Stomach (tissue), 4 donors: ENCODE data around the gene PGC.
A peak's percentile ranks its signal among the peaks of the same experiment; 100 is the strongest.

Experiments
- EP300 ChIP-seq: sonication (generic); formaldehyde crosslinking; IDR thresholded peaks from one replicate; pipeline ENCODE4 v1.6.1; 2017; ENCODE audit warnings: antibody characterized with exemption
- POLR2A ChIP-seq, 4 donors: fragments of 450-650 bp; IDR thresholded peaks; one replicate each; pipeline ENCODE4 v1.6.1; 2016; ENCODE audit warnings: antibody characterized with exemption in 4 of 4, control low read depth in 2 of 4, mild to moderate bottlenecking in 1 of 4, moderate library complexity in 1 of 4
- POLR2AphosphoS5 ChIP-seq, 3 donors: sonication (generic); formaldehyde crosslinking; IDR thresholded peaks; one replicate each; pipeline ENCODE4 v1.6.1; 2016; ENCODE audit warnings: antibody characterized with exemption in 3 of 3
- TF ChIP-seq, protein P1 (sequence below), 7 experiments: fragments of 450-650 bp in 4 of 7; fragments of 200-600 bp in 3 of 7; sonication (generic) in 3 of 7; IDR thresholded peaks; one replicate each; pipeline ENCODE4 v1.5.1; 2016 to 2019; ENCODE audit warnings: antibody characterized with exemption in 7 of 7, control low read depth in 2 of 7, mild to moderate bottlenecking in 1 of 7

- TF ChIP-seq, protein P1, sequence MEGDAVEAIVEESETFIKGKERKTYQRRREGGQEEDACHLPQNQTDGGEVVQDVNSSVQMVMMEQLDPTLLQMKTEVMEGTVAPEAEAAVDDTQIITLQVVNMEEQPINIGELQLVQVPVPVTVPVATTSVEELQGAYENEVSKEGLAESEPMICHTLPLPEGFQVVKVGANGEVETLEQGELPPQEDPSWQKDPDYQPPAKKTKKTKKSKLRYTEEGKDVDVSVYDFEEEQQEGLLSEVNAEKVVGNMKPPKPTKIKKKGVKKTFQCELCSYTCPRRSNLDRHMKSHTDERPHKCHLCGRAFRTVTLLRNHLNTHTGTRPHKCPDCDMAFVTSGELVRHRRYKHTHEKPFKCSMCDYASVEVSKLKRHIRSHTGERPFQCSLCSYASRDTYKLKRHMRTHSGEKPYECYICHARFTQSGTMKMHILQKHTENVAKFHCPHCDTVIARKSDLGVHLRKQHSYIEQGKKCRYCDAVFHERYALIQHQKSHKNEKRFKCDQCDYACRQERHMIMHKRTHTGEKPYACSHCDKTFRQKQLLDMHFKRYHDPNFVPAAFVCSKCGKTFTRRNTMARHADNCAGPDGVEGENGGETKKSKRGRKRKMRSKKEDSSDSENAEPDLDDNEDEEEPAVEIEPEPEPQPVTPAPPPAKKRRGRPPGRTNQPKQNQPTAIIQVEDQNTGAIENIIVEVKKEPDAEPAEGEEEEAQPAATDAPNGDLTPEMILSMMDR (IDR thresholded peaks at IDR 0.05): no peak
- TF ChIP-seq POLR2A (IDR thresholded peaks at IDR 0.05) (no peak), POLR2AphosphoS5 (IDR thresholded peaks at IDR 0.05) (peak in 1 of 3 donors; percentile 11), EP300 (no peak)
These were observed 14.4 kb downstream of the PGC start for GRCh38 chr6:41732591-41733359.
